Body of pancreas (tissue), 4 donors: ENCODE measurements around the gene ANO10. TPM values are rescaled to one million over a fixed set of nuclear protein-coding genes. Genes with fewer than 3 reads are reported as not detected.

Experiments
- ATAC-seq: fragments of 150-250 bp; one replicate; pipeline ENCODE4 v1.9.1; 2016
- DNase-seq, 4 donors: peaks; one replicate each; pipeline ENCODE4 v3.0.0-alpha.2; 2019
- H3K27ac ChIP-seq, 4 donors: fragments of 200-600 bp; sonication (generic); 1 replicate in 3 of 4; 2 replicates in 1 of 4; pipeline versions ENCODE4 v1.5.1 to v1.6.1; 2016 to 2019; ENCODE audit warnings: mild to moderate bottlenecking in 1 of 4, mixed read lengths in 1 of 4, moderate library complexity in 1 of 4
- H3K27me3 ChIP-seq, 2 donors: fragments of 200-600 bp; sonication (generic); one replicate each; pipeline ENCODE4 v1.6.0; 2016; ENCODE audit warnings: mild to moderate bottlenecking in 1 of 2
- H3K36me3 ChIP-seq, 2 donors: fragments of 200-600 bp; sonication (generic); replicated peaks in 1 of 2; 2 replicates each; pipeline ENCODE4 v1.5.1; 2016; ENCODE audit warnings: low read depth in 2 of 2; ENCODE audit not compliant: insufficient read depth in 1 of 2
- H3K4me1 ChIP-seq: fragments of 200-600 bp; sonication (generic); one replicate; pipeline ENCODE4 v1.6.0; 2016
- H3K4me3 ChIP-seq, 2 donors: fragments of 200-600 bp; sonication (generic); 1 replicate in 1 of 2; 2 replicates in 1 of 2; pipeline ENCODE4 v1.5.1; 2016 to 2019
- H3K9me3 ChIP-seq, 3 donors: fragments of 200-600 bp; sonication (generic); 1 replicate in 2 of 3; 2 replicates in 1 of 3; pipeline ENCODE4 v1.5.1; 2016
- POLR2A ChIP-seq, 3 donors: fragments of 450-650 bp; IDR thresholded peaks; one replicate each; pipeline ENCODE4 v1.6.1; 2016; ENCODE audit warnings: antibody characterized with exemption in 3 of 3, mild to moderate bottlenecking in 2 of 3
- WGBS, 2 donors: methylation state at CpG; one replicate each; pipeline ENCODE4 v1.1.5; 2017; 5-methylcytosine and 5-hydroxymethylcytosine counted together
- intact Hi-C: fragments of 100-400 bp; cut with DNase I; formaldehyde crosslinking; loops from one replicate; pipeline ENCODE4 v1.15.1; 2023
- total RNA-seq, 2 donors: library from RNA; depleted of rRNA; stranded (reverse); fragments of >200 nt; gene quantifications; one replicate each; pipeline ENCODE4 v1.1.0, GENCODE V29; 2016
- TF ChIP-seq, protein P1 (sequence below), 7 experiments: fragments of 450-650 bp in 4 of 7; fragments of 200-600 bp in 3 of 7; sonication (generic) in 3 of 7; IDR thresholded peaks; one replicate each; pipeline ENCODE4 v1.5.1; 2016 to 2019; ENCODE audit warnings: antibody characterized with exemption in 7 of 7

ANO10 gene
- total RNA-seq, 2 donors from 2014 or later: 14.3 to 16.2 TPM

DNA sequence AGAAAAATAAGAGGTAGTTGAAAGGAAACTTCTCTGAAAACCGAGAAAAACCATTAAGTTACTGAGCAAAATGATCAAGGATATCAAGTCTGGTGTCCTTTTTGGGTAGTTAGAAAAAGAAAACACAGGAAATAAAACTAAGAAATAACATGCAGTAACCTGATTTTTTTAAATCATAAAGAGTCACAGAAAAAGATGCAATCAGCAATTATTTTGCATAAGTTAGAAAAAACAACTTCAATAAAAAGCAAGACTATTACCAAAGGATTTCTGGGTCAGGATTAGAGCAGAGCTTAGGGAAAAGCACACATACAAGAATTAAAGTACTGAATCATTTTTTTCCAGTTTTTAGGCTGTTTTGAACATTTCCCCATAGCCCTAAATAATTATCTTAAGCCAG is 28.5 kb upstream of the ANO10 start:
- TF ChIP-seq, protein P1, sequence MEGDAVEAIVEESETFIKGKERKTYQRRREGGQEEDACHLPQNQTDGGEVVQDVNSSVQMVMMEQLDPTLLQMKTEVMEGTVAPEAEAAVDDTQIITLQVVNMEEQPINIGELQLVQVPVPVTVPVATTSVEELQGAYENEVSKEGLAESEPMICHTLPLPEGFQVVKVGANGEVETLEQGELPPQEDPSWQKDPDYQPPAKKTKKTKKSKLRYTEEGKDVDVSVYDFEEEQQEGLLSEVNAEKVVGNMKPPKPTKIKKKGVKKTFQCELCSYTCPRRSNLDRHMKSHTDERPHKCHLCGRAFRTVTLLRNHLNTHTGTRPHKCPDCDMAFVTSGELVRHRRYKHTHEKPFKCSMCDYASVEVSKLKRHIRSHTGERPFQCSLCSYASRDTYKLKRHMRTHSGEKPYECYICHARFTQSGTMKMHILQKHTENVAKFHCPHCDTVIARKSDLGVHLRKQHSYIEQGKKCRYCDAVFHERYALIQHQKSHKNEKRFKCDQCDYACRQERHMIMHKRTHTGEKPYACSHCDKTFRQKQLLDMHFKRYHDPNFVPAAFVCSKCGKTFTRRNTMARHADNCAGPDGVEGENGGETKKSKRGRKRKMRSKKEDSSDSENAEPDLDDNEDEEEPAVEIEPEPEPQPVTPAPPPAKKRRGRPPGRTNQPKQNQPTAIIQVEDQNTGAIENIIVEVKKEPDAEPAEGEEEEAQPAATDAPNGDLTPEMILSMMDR (IDR thresholded peaks at IDR 0.05): no peak
- no peak for TF ChIP-seq POLR2A (IDR thresholded peaks at IDR 0.05)
- ATAC-seq (no peak), DNase-seq (no peak)
- 58 to 63% methylated on average over 1 of the region's 1 CpG for WGBS, 2 donors
- Histone ChIP-seq H3K9me3 (no peaks in the 10 kb centered on the region), H3K4me3 (no peak overlapping the region), H3K36me3 (no peaks in the 10 kb centered on the region), H3K27me3 (no peaks in the 10 kb centered on the region), H3K4me1 (no peaks in the 10 kb centered on the region), H3K27ac (no peak overlapping the region)
- intact Hi-C loops: no loop called here

DNA sequence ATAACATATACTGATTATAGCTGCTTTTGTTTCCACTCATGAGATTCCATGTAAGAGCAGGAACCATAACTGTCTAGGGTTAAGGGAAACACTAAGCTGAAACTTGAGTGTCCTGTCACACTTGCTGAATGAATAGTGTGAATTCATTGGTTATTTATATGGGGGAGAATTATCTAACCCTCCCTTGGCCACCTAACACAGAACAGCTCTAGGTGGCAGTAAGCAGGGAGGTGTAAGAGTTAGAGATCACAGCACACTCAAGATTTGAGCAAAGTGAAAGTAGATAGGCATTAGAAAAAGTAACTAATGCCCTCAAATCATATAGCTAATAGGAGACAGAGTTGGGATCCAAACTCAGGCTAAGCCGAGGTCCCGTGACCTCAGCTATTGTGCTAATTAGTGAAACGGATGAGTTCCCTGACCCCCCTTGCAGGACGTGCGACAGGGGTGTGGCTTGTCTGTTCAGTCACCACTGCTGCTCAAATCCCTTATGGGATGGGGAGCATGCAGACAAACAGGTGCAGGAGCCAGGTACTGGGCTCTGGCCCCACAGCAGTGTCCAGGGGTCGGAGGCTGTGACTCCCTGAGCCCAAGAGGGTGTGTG is 27.7 kb upstream of the ANO10 start:
- H3K4me3 ChIP-seq: no peak overlapping the region
- no peaks in the 10 kb centered on the region for H3K27me3 ChIP-seq
- H3K36me3 ChIP-seq: no peaks in the 10 kb centered on the region
- DNase-seq (no peak), ATAC-seq (no peak)
- no peak overlapping the region for H3K27ac ChIP-seq
- no peaks in the 10 kb centered on the region for H3K4me1 ChIP-seq
- WGBS, 2 donors: 43 to 50% methylated on average over 6 of the region's 6 CpGs
- H3K9me3 ChIP-seq: no peaks in the 10 kb centered on the region
- intact Hi-C loops: no loop called here
- TF ChIP-seq POLR2A (IDR thresholded peaks at IDR 0.05): no peak
- TF ChIP-seq, protein P1 (IDR thresholded peaks at IDR 0.05): no peak

DNA sequence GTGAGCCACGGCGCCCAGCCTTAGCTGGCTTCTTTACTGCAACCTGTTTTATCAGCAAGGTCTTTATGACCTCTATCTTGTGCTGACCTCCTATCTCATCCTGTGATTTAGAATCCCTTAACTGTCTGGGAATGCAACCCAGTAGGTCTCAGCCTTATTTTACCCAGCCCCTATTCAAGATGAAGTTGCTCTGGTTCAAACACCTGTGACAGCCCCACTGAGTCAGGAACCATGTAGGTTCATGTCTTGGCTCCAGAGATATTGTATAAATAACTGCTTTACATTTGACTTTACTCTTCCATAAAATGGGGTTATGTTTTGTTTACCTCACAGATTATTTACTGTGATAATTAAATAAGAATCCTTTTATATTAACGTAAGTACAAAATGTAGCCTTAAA is 27.1 kb upstream of the ANO10 start:
- no peaks in the 10 kb centered on the region for H3K36me3 ChIP-seq
- no peak overlapping the region for H3K27ac ChIP-seq
- no peaks in the 10 kb centered on the region for H3K27me3 ChIP-seq
- TF ChIP-seq, protein P1 (IDR thresholded peaks at IDR 0.05): no peak
- TF ChIP-seq POLR2A (IDR thresholded peaks at IDR 0.05): no peak
- ATAC-seq (no peak), DNase-seq (no peak)
- H3K9me3 ChIP-seq: no peaks in the 10 kb centered on the region
- intact Hi-C loops: no loop called here
- no peaks in the 10 kb centered on the region for H3K4me1 ChIP-seq
- no peak overlapping the region for H3K4me3 ChIP-seq
- 87 to 93% methylated on average over 3 of the region's 3 CpGs for WGBS, 2 donors

DNA sequence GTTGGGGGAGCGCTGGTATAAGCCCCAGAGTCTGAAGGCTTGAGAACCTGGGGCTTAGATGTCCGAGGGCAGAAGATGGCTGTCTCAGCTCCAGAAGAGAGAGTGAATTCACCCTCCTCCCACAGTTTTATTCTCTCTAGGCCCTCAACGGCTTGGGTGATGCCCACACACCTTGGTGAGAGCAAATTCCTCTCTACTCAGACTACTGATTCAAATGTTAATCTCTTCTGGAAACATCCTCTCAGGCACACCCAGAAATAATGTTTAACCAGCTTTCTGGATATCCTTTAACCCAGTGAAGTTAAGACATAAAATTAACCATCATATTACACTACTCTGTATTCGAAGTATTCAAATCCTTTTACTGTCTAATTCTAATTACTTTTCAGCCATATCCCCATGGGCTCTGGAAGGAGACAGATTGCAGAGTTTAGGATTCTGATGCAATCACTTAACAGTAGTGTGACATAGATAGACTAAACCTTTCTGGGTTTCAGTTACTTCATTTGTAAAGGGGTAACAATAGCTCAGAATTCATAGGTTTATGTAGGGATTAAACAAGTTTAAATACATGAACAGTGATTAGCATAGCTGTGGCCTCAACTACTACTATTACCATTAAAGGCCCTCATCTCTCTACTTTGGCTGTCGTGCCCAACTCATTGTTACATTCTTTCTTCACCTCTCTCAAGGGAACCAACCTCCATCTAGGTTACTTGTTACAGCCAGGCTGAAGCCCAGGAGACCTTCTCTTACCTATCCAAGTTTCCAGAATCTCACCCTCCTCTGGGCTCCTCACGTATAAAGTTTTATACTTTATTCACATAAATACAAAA is 25.7 kb upstream of the ANO10 start:
- DNase-seq (no peak), ATAC-seq (no peak)
- H3K4me1 ChIP-seq: no peaks in the 10 kb centered on the region
- H3K36me3 ChIP-seq: no peaks in the 10 kb centered on the region
- intact Hi-C loops: no loop called here
- no peak overlapping the region for H3K27ac ChIP-seq
- no peaks in the 10 kb centered on the region for H3K27me3 ChIP-seq
- no peaks in the 10 kb centered on the region for H3K9me3 ChIP-seq
- TF ChIP-seq, protein P1 (IDR thresholded peaks at IDR 0.05): no peak
- no peak for TF ChIP-seq POLR2A (IDR thresholded peaks at IDR 0.05)
- H3K4me3 ChIP-seq: no peak overlapping the region
- 63 to 69% methylated on average over 6 of the region's 6 CpGs for WGBS, 2 donors
